C1 segment of cervical spinal cord (tissue), 14 donors: ENCODE results near the gene ZCCHC2.

Experiments
- DNase-seq, 14 donors: peaks; one replicate each; lab custom pipeline; 2025; lab: John Stamatoyannopoulos, UW

The ZCCHC2 gene

DNA sequence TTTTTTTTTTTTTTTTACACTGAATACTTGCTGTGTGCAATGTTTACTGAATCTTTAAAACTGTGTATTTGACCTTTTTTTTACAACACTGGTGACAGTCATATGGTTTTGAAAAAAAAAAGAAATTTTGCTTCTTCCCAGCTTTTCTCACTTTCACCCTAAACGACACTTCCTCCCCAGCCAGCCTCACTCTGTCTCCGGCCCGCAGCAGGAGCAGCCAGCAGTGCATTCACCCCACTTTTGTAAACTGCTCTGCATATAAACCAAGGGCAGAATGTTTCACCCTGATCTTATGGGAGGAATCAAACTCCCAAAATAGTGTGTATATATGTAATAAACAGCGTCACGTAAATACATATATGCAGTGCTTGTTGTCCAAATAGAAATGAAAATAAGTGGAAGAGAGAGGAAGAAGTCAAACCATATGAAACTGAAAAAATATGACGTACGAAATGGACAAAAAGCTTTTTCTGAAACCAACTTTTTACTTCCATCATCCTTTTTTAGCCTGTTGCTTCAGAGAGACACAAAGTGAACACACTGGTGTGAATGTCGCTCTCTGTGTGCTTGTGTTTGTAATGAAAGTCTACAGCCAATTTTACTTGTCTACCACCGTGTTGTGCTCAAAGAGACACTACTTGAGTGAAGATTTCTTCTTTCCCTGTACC lies 54.2 kb downstream of the ZCCHC2 start:
- no peak for DNase-seq

DNA sequence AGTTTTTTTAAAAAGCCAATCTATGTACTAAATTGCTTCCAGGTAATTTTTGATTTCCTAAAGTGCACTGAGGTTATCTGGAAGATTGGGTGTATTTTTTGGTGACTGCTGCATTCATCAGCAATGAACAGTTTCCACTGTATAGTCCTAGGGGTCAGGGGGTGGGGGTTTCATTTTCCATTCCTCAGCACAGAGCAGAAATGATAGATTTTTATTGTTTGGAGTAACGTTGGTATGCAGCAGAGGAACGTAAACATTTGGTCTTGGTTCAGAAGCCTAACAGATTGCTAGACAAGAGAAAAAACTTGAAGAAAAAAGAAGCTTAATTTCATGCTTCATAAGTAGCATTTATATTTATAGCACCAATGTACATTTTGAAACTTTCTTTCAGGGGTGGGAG lies 54.9 kb downstream of the ZCCHC2 start:
- no peak for DNase-seq

DNA sequence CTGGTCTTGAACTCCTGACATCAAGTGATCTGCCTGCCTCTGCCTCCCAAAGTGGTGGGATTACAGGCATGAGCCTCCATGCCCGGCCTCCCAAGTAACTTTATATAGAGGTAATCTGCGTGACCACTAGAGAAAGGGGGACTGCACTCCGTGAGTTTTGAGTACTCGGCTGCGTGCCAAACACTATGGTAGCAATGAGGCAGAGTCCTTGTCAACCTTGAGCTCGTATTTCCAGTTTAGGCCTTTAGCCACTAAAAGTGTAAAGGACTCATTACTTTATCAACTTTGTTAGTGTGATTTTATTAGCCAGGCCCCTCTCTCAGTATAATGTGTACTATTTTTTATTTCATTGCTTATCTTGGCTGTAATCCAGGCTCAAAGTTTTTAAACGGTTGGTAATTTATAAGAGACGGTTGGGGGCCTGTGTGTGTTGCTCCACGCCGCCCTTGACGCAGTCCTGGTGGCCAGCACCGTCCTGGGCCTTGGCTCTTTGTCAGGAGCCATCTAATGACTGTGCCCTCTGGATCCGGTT lies 56.2 kb downstream of the ZCCHC2 start:
- no peak for DNase-seq

DNA sequence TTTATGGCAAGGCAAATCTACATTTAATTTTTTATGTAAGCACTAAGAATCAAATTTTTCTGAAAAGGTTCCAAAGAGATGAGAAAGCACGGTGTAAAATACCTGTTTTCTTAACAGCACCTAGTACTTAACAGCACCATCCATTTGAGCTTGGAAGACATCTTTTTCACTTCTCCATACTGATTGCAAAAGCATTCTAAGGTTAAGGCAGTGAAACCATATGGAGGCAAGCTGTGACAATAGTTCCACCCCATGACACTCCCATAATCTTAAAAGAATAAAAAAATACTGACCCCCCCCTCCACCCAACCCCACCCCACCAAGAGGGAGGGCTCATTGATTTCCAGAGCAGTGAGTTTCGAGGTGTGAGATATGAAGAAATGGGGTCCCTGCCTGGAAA lies 60.6 kb downstream of the ZCCHC2 start:
- DNase-seq, result no peak

DNA sequence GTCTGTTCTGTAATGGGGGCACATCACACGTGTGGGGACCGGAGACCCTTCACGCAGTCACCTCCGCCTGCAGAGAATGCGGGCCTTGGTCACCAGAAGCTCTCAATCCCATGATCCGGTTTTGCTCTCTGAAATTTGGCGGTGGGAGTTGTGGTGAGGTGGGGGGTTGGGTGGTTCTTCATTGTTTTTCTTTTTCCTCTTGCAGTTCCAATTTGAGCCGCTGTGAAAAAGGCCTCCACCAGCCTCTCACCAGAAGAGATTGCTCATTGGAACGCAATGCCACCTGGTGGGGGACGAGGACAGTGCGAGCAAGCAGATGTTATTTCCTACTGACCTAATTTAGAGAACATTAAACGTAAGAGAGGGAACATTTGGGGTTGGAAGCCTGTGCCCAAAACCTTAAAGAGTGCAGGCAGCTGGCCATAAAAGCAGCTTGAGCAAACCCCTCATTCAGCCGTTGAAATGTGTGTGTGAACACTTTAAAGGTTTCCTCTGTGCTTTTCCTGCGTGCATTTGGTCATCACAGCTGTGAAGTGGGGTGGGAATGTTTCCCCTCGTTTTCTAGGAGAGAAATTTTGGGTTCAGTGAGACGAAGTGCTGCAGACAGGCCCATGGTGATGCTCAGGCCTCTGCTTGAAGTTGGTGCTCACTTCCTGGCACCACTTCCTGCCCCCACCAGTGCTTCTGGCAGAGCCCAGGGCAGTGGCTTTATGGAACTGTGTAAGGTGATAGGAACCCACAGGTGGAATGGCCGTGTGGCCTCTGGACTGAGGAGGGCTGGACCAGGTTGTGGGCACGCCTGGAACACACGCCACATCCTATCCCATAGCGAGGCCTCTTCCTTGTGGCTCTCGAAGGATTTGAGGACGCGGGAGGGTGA lies 61.7 kb downstream of the ZCCHC2 start:
- peak; percentile 18 to 75 (median 64) for DNase-seq

DNA sequence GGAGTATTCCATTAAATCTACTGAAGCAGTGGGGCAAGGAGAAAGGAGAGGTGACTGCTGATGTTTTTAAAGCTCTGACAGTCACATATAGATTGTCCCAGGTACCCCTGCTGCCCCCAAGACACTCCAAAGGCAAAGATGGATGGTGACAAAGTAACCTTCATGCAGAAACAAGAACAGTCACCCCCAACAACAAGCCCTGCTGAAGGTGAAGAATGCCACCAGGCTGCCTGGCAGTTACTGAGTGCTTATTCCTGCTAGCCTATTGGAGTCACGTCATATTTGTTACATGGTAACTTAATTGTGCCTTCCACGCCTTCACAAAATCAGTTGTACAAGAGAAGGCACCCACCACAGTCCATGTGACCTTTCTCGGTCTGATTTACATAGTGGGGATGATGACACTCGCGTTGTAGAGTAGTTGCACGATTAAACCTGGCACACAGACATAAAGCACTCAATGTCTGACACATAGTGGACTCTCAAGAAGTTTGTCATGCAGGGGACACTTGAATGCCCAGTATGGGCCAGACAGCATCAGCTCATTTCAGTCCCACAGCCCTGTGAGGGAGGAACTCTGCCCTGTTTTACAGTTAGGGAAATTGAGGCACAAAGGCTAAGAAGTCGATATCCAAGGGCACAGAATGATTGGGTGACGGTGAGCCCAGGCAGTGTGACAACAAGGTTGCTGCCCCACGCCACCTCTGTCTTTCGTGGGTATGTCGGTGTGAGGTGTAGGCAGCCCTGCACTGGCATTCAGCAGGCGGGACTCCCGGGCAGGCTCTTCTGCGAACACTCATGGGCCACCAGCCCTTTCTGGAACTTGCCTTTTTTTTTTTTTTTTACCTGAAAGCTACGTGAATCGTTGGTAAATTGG lies 62.7 kb downstream of the ZCCHC2 start:
- no peak for DNase-seq

DNA sequence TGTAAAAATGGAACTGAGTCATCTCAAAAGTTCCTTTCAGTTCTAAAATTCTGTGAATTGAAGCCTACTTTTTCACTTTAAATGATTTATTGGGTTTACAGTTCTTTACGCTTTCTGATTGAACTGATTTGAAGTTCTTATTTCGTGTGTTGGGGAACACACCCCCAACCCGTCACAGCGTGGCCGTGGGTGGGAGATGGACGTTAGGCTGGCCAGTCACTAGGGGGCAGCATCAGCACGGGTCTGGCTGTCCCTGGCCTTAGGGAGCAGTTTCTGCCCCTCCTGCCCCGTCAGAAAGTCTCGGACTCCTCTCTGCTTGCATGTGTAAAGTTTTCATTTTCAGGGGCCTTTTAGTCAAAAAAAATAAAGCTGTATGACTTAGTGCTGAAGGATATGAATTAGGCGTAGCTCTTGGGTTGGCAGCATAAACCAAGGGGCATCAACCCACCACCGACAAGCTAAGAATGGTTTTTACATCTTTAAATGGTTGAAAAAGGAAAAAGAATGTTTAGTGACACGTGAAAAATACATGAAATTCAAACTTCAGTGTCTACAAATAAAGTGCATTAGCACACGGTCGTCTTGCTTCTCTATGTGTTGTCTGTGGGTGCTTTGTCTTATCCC lies 63.4 kb downstream of the ZCCHC2 start:
- DNase-seq, result peak in 10 of 14 donors; percentile 21 to 80 (median 58)

DNA sequence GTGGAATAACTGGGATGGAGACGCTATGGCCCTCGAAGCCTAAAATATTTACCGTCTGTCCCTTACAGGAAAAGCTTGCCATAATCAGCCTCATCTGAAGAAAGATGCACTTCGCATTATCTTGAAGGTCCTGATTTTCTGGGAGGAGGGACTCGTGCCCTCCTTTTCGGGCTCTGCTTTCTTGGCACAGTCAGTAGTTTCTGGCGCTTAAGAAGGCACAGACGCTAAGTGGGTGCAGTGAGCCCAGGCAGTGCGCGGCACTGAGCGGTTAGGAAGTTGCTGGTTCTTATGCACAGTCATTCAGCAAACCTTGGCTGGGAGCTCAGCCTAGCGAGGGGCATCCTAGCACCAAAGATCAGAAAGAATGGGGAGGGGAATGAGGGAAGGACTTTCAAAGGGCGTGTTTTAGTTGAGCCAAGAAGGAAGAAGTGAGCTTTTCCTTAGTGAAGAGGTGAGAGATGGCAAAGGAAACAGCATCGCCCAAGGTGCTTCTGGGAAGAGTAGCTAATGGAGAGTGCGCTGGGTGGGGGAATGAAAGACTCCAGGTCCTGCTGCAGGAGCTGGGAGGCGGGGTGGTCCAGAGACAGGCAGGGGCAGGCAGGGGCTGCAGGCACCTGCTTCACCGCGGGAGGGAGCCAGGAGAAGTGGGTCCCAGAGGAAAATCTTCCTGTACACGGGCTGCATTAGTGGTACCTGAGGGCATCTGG lies 64.1 kb downstream of the ZCCHC2 start:
- peak in 3 of 14 donors; percentile 23 to 53 (median 27) for DNase-seq

DNA sequence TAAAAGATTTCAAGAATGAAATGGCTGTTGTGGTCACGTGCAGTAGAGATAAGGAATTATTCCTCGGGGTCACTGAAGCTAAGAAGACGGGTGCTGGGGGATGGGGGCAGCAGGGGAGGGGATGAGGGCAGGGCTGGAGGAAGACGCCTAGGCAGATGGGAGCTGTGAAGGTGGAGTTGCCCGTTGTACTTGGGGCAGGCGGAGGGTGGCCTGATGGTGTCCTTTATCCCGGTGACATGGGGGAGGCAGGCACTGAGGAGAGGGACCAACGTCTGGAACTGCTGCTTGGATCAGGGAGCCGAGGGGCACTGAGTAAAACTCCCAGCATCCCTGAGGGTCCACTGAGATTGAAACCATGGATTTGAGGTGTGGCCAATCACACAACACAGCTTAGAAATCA lies 64.9 kb downstream of the ZCCHC2 start:
- DNase-seq, result no peak

DNA sequence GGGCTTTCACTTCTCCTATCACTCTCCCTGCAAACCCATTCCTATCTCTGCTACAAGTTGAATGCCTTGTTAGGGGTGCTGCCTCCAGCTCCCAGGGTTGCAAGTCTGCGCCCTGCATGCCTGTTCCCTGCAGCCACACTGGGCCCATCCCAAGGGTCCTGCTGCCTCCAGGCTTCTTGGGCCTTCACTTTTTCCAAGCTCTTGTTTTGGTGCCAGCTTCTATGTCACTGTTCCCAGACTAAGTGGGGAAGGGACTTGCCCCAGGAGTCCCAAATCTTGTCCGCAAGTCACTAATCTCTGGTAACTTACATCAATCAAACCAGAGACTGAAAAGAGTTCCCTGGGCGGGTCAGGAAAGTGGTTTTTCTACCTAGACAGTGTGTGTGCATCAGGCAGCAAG lies 65.4 kb downstream of the ZCCHC2 start:
- no peak for DNase-seq

DNA sequence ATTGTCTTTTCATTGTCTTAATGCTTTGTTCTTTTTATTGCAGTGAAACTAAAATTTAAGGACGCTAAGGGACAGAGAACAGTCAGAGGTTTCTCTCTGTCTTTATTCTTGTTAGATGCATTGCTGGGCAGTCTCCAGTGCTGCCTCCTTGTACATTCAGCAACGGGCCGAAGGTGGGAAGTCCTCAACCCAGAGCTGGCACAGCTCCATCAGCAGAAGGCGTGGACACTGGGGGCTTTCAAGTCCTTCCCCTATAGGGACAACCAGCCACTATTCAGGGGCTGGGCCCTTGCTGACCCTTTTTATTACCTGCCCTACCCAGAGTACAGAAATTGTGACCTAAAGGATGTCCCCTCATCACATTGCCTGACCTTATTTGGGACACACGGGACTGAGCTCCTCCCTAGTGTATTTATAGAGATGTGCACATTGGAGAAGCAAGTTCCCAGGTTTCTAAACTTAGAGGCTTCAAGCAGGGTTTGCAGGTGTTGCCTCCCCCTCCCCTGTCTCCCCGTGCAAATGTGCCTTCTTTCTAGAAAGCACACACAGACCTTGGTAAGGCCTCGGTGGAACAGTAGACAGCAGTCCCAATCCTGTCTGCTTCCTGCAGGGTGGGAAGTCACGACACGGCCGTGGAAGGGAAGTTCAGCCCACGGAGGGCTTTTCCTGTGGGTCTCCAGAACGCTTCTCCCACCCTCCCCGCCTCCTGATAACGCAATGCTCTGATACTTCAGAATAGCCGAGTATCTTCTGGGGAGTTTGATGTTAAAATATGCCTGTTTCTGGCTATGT lies 68.2 kb downstream of the ZCCHC2 start:
- DNase-seq, result no peak

DNA sequence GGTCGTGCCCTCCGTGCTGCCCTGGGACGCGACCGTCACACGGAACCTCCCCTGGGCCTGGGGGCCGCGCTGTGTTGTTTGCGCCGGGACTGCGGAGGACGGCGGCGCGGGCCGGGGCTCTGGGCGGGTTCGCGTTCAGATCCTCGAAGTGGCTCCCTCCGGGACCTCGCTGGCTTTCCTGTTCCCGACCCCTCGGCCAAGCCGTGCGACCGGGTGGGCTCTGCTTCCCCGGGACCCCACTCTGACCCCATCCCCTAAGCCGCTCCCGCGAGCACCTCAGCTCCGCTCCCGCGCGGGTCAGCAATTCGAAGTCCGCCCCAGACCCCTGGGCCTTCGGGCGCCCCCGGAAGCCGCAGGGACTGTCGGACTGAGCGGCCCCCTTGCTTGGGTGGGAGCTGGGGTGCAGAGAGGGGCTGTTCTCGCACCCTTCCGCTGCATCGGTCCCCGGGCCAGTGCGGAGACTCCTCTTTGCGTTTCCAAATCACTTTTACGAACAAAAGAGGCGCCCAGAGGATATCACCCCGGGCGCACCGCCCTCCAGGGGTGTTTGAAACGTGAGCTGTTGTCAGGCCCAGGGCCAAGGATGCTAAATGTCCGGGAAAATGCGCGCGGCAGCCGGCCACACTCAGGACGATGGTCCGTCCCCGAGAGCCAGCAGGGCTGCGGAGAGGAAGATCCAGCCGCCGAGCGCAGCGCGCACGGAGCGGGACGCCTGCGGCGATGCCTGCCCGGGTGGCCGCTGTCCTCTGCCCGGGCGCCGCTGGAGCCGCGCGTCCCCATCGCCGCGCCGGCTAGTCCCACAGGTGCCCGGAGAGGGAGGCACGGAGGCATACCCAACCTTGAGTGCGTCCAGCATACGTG lies 73.5 kb downstream of the ZCCHC2 start:
- DNase-seq, result no peak

DNA sequence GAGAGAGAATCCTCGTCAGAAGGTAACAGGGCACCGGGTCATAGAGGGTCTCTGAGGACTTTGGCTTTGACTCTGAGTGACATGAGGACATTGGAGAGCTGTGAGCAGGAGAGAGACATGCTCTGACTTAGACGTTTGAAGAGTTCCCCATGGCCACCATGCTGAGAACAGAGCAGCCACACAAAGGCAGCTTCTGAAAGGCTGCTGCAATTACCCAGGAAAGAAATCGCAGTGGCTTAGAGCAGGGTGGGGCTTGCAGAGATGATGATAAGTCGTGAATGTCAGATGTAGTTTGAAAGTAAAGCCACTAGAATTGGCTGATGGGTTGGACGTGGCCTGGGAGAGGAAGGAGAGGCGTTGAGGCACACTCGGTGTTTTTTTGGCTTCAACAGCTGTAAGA lies 79.0 kb downstream of the ZCCHC2 start:
- DNase-seq, result no peak

DNA sequence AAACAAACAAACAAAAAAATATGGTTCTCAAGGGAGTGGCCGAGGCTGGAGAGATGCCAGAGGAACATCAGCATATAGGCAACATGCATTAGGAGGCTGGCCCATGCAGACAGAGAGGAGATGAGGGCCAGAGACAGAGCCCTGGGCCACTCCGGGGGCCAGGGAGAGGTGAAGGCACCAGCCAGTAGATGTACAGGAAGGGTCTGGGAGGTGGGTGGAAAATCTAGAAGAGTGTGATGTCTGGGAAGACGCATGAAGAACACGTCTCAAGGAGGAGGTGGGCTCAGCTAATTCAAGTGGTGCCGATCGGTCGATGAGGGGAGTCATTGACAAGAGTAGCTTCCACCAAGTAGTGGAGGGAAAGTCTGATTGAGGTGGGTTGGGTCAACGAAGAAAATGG lies 79.9 kb downstream of the ZCCHC2 start:
- DNase-seq, result no peak

DNA sequence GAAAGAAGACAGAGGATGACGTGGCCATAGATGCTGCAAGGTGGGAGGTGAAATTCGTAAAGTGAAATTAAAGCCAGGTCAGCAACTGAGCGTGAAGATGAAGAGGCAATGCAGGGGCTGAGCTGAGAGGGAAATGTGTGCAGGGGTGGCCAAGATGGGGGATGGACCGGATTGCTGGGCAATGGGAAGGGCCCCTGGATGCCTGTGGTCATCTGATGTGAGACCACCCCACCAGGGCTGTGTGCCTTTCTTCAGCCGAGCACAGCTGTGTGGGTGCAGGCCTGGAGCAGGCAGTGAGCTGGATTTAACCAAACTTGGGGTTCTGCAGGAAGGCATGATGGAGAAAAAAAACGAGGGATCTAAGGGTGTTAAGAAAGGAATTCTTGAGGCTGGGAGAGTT lies 80.4 kb downstream of the ZCCHC2 start:
- no peak for DNase-seq

DNA sequence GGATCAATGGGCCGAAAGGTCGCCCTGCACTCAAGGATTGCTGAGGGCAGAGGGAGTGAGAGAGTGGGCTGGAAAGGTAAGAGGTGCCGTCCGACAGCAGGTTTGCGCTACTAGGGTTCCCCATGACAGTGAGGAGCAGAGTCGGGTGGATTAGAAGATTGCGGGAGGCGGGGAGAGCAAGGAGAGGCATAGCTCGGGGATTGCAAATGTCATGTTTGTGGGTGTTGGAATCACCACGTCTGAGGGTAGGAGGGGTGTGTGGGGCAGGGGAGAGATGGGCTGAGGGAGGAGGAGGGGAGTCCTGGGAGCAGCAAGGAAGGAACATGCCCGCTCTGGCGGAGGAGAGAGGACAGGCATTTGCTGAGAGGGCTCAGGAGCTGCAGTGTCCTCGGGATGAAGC lies 81.2 kb downstream of the ZCCHC2 start:
- no peak for DNase-seq

DNA sequence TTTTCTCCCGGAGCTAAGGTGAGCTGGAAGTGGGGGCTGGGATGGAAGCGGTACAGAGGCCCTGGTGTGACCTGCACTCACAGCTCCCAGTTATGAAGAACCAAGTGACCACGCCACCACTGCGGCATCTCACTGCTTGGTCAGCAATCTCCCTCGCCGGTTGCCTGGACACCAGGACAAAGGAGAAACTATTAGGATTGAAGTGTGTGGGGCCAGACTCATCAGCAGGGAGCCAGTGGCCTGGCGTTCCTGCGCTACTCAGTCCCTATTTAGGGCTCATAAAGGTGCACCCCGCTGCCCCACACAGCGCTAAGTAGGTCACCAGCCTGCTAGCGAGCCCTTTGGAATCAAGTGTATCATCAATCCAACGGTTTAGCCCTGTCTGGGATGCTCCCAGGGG lies 82.9 kb downstream of the ZCCHC2 start:
- DNase-seq, result peak in 2 of 14 donors; percentile 10 to 26

DNA sequence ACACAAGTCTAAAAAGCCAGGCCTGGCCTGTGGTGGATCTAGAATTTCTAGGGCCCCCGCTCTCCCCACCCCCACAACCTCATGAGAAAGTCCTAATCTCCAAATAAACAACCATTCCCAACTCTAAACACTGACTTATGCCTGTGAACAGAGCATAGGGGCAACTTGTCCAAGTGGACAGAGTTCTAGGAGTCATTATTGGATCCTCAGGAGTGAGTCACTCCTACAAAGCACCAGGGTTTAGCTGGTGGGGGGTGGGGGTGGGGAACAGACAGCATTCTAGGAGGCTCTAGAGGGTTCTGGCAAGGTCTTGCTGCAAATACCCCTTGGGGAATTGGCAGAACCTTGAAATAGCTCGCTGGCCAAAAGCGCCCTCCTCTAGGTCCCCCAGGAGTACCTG lies 83.3 kb downstream of the ZCCHC2 start:
- DNase-seq, result peak in 1 of 14 donors; percentile 17

DNA sequence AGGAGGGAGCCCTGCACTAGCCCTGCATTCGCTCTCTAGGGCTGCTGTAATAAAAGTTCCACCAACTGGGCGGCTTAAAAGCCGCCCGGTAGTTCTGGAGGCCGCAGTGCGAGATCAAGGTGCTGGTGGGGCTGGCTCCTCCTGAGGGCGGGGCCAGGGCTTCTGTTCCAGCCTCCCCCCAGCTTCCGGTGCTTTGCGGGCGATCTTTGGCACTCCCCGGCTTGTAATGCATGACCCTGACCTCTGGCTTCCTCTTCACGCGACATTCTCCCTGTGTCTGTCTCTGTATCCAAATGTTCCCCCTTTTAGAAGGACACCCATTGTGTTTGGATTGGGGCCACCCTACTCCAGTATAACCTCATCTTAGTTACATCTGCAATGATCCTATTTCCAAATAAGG lies 84.5 kb downstream of the ZCCHC2 start:
- DNase-seq, result no peak
